Caco-2 (cell line): Measurements from ENCODE around the gene NSUN4. TPM values are rescaled to one million over a fixed set of nuclear protein-coding genes. Genes with fewer than 3 reads are reported as not detected.

Experiments used
- BruUV-seq: library from RNA; stranded (reverse); fragments of 400-500 nt; replicated peaks from 2 replicates; lab custom pipeline; 2021; lab: Mats Ljungman, UMichigan
- CTCF ChIA-PET: fragments of 300-600 bp; sonication (Branson Sonifier 250); formaldehyde crosslinking; loops from one replicate; lab custom pipeline; 2022; ENCODE audit warnings: antibody characterized with exemption; lab: Charles Lee
- POLR2A ChIA-PET: fragments of 300-600 bp; sonication (Branson Sonifier 250); formaldehyde crosslinking; loops from one replicate; lab custom pipeline; 2022; ENCODE audit warnings: antibody characterized with exemption; lab: Charles Lee
- DNase-seq, 2 experiments: peaks; one replicate each; pipeline versions ENCODE4 v3.0.0 to v3.0.0-alpha.2; 2020 to 2022
- H3K27me3 ChIP-seq: replicated peaks from 2 replicates; pipeline ENCODE4 v1.6.0; 2011; ENCODE audit warnings: low read length; ENCODE audit not compliant: control insufficient read depth, insufficient read depth
- H3K36me3 ChIP-seq: 2 replicates; pipeline ENCODE4 v1.5.1; 2011; ENCODE audit warnings: low read length; ENCODE audit not compliant: control insufficient read depth, insufficient read depth
- H3K4me1 ChIP-seq: fragments of 250-450 bp; sonication (Bioruptor Pico); 2 replicates; pipeline ENCODE4 v1.5.1; 2020; ENCODE audit warnings: mild to moderate bottlenecking
- H3K4me3 ChIP-seq: 2 replicates; pipeline ENCODE4 v1.5.1; 2011; ENCODE audit warnings: low read depth, mild to moderate bottlenecking, control low read depth, low read length
- H3K9me3 ChIP-seq: fragments of 250-450 bp; sonication (Bioruptor Pico); 2 replicates; pipeline ENCODE4 v1.5.1; 2020; ENCODE audit warnings: mild to moderate bottlenecking, moderate library complexity
- H3K27ac Mint-ChIP-seq: one replicate; pipeline ENCODE4 v1.8.0; 2022; ENCODE audit warnings: mixed read lengths; ENCODE audit not compliant: unreplicated experiment
- H3K27me3 Mint-ChIP-seq: one replicate; pipeline ENCODE4 v1.8.0; 2022; ENCODE audit warnings: mixed read lengths; ENCODE audit not compliant: insufficient read depth, unreplicated experiment
- H3K36me3 Mint-ChIP-seq: one replicate; pipeline ENCODE4 v1.8.0; 2022; ENCODE audit warnings: mild to moderate bottlenecking, mixed read lengths; ENCODE audit not compliant: insufficient read depth, unreplicated experiment
- H3K4me1 Mint-ChIP-seq: one replicate; pipeline ENCODE4 v1.8.0; 2022; ENCODE audit warnings: low read depth, mixed read lengths; ENCODE audit not compliant: unreplicated experiment
- H3K4me3 Mint-ChIP-seq: one replicate; pipeline ENCODE4 v1.8.0; 2022; ENCODE audit warnings: mild to moderate bottlenecking, moderate library complexity, mixed read lengths; ENCODE audit not compliant: unreplicated experiment
- H3K9me3 Mint-ChIP-seq: one replicate; pipeline ENCODE4 v1.8.0; 2022; ENCODE audit warnings: mixed read lengths; ENCODE audit not compliant: unreplicated experiment
- CTCF ChIP-seq, 2 experiments: fragments of 200-600 bp in 1 of 2; IDR thresholded peaks; 1 replicate in 1 of 2; 2 replicates in 1 of 2; pipeline versions ENCODE4 v1.5.1 to v1.8.0; 2011 to 2022; ENCODE audit warnings: antibody characterized with exemption in 1 of 2, control low read depth in 1 of 2, inconsistent platforms in 1 of 2, low read depth in 1 of 2, low read length in 1 of 2, mild to moderate bottlenecking in 1 of 2, moderate library complexity in 1 of 2; ENCODE audit not compliant: insufficient read depth in 1 of 2, severe bottlenecking in 1 of 2, unreplicated experiment in 1 of 2
- intact Hi-C: fragments of 100-400 bp; cut with micrococcal nuclease; formaldehyde crosslinking; loops from one replicate; pipeline ENCODE4 v1.10.0; 2022; ENCODE audit not compliant: unreplicated experiment
- total RNA-seq: library from RNA; stranded (reverse); gene quantifications from 2 replicates; pipeline ENCODE4 v1.2.3, GENCODE V29; 2022

NSUN4 gene
- total RNA-seq, 1 experiment from 2014 or later: 21.8 TPM

GRCh38 chr1:46409063-46409372 is 68.4 kb downstream of the NSUN4 start:
- Mint-ChIP-seq H3K4me3 (no peak overlapping the region), H3K36me3 (no peaks in the 10 kb centered on the region), H3K4me1 (no peaks in the 10 kb centered on the region), H3K27me3 (no peaks in the 10 kb centered on the region), H3K27ac (no peak overlapping the region), H3K9me3 (no peaks in the 10 kb centered on the region)
- H3K36me3 ChIP-seq: no peaks in the 10 kb centered on the region
- intact Hi-C loops: no loop called here
- H3K27me3 ChIP-seq: no peaks in the 10 kb centered on the region
- H3K9me3 ChIP-seq: no peaks in the 10 kb centered on the region
- no peak for DNase-seq
- ChIA-PET CTCF (no interaction called here), POLR2A (no interaction called here)
- no TSS peak for BruUV-seq
- no peak for TF ChIP-seq CTCF (IDR thresholded peaks at IDR 0.05; ENCODE audit: insufficient read depth in 1 of 2, low read depth in 1 of 2, low read length in 1 of 2, severe bottlenecking in 1 of 2, unreplicated experiment in 1 of 2)
- no peak overlapping the region for H3K4me3 ChIP-seq
- no peaks in the 10 kb centered on the region for H3K4me1 ChIP-seq

GRCh38 chr1:46410156-46411009 is 69.8 kb downstream of the NSUN4 start:
- CTCF ChIA-PET: no interaction called here

GRCh38 chr1:46411010-46411405 is 70.4 kb downstream of the NSUN4 start:
- intact Hi-C loops: no loop called here
- H3K4me1 Mint-ChIP-seq: no peaks in the 10 kb centered on the region
- no peak overlapping the region for H3K4me3 ChIP-seq
- H3K27me3 ChIP-seq: no peaks in the 10 kb centered on the region
- CTCF ChIA-PET: no interaction called here
- H3K27ac Mint-ChIP-seq: no peak overlapping the region
- H3K36me3 Mint-ChIP-seq: no peaks in the 10 kb centered on the region
- H3K4me1 ChIP-seq: no peaks in the 10 kb centered on the region
- no peak for DNase-seq
- H3K9me3 Mint-ChIP-seq: no peaks in the 10 kb centered on the region
- POLR2A ChIA-PET: no interaction called here
- BruUV-seq: no TSS peak
- no peak overlapping the region for H3K4me3 Mint-ChIP-seq
- no peaks in the 10 kb centered on the region; the same call in 1 of the 2 replicates for H3K36me3 ChIP-seq
- no peaks in the 10 kb centered on the region for H3K27me3 Mint-ChIP-seq
- no peaks in the 10 kb centered on the region for H3K9me3 ChIP-seq
- TF ChIP-seq CTCF (IDR thresholded peaks at IDR 0.05; ENCODE audit: insufficient read depth in 1 of 2, low read depth in 1 of 2, low read length in 1 of 2, severe bottlenecking in 1 of 2, unreplicated experiment in 1 of 2): no peak

More at GRCh38 chr1:46410156-46411009, 69.8 kb downstream of the NSUN4 start:
- no peaks in the 10 kb centered on the region for H3K27me3 ChIP-seq
- Mint-ChIP-seq H3K4me1 (no peaks in the 10 kb centered on the region), H3K27me3 (no peaks in the 10 kb centered on the region), H3K4me3 (no peak overlapping the region), H3K36me3 (no peaks in the 10 kb centered on the region), H3K27ac (no peak overlapping the region), H3K9me3 (no peaks in the 10 kb centered on the region)
- no TSS peak for BruUV-seq
- H3K9me3 ChIP-seq: no peaks in the 10 kb centered on the region
- no peaks in the 10 kb centered on the region for H3K4me1 ChIP-seq
- no peak overlapping the region for H3K4me3 ChIP-seq
- intact Hi-C loops: no loop called here
- no peak for DNase-seq
- POLR2A ChIA-PET: no interaction called here
- no peaks in the 10 kb centered on the region for H3K36me3 ChIP-seq
- no peak for TF ChIP-seq CTCF (IDR thresholded peaks at IDR 0.05; ENCODE audit: insufficient read depth in 1 of 2, low read depth in 1 of 2, low read length in 1 of 2, severe bottlenecking in 1 of 2, unreplicated experiment in 1 of 2)

Other genes starting within 250 kb of the NSUN4 start
- gene PIK3R3, start 208.2 kb upstream of the NSUN4 start, total RNA-seq: 2.2 and 3.6 TPM in 2 replicates
- gene TSPAN1, start 165.7 kb upstream of the NSUN4 start, total RNA-seq: 0.34 and 0.44 TPM in 2 replicates
- not detected in 2 replicates for gene P3R3URF, start 164.3 kb upstream of the NSUN4 start, total RNA-seq
- gene POMGNT1, start 142.4 kb upstream of the NSUN4 start, total RNA-seq: 34.9 TPM in 2 replicates
- not detected in 2 replicates for gene LURAP1, start 137.5 kb upstream of the NSUN4 start, total RNA-seq
- 29.1 and 30.6 TPM in 2 replicates for gene RAD54L, start 93.0 kb upstream of the NSUN4 start, total RNA-seq
- 41.7 and 43.5 TPM in 2 replicates for gene LRRC41, start 37.2 kb upstream of the NSUN4 start, total RNA-seq
- gene UQCRH, start 37.1 kb upstream of the NSUN4 start, total RNA-seq: 277 and 320 TPM in 2 replicates
- gene FAAH, start 53.5 kb downstream of the NSUN4 start, total RNA-seq: 29.1 and 30.9 TPM in 2 replicates
- gene DMBX1, start 149.0 kb downstream of the NSUN4 start, total RNA-seq: 0.16 TPM in 1 of 2 replicates, not detected in the other
- not detected in 2 replicates for gene KNCN, start 210.8 kb downstream of the NSUN4 start, total RNA-seq